SKM-1 treated with dmso at 0.1 percent for 144 hours (cell line): Measurements from ENCODE around the gene FAM53B.
A peak's percentile ranks its signal among the peaks of the same experiment; 100 is the strongest.
"Not testable (repeated sequence)": the region's sequence is repeated elsewhere in the genome, so short reads cannot be mapped to it uniquely, and the experiment has no call there.

Experiments
- DNase-seq: peaks from one replicate; lab custom pipeline; 2025; ENCODE audit not compliant: unreplicated experiment; lab: John Stamatoyannopoulos, UW

Gene FAM53B

DNA sequence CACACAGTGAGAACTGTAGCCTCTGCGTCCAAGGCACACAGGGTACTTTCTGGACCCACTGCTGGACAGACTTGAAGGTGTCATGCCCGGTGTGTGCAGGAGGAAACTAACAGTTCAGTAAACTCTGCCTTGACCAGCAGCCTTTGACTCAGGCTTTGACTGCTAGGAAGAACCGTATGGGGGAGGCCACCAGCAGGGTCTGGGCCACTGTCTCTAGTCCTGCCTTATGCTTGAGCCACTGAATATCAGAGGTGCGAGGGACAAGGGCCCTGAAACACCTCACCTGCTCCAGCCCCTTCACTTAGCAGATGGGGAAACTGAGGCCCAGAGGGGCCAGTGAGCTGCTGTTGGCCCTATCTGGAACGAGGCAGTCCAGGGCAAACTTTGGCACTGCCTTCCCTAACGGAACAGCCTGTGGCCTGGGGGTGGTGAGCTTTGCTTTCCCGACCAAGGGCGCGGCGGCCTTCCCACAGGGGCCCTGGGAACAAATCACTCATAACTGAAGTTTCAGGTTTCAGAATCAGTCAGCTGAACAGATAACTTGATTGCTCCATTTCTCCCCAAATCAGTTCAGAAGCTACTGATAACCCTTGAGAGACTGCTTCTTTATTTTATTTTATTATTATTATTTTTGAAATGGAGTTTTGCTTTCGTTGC is 130.0 kb downstream of the FAM53B start:
- no peak for DNase-seq

DNA sequence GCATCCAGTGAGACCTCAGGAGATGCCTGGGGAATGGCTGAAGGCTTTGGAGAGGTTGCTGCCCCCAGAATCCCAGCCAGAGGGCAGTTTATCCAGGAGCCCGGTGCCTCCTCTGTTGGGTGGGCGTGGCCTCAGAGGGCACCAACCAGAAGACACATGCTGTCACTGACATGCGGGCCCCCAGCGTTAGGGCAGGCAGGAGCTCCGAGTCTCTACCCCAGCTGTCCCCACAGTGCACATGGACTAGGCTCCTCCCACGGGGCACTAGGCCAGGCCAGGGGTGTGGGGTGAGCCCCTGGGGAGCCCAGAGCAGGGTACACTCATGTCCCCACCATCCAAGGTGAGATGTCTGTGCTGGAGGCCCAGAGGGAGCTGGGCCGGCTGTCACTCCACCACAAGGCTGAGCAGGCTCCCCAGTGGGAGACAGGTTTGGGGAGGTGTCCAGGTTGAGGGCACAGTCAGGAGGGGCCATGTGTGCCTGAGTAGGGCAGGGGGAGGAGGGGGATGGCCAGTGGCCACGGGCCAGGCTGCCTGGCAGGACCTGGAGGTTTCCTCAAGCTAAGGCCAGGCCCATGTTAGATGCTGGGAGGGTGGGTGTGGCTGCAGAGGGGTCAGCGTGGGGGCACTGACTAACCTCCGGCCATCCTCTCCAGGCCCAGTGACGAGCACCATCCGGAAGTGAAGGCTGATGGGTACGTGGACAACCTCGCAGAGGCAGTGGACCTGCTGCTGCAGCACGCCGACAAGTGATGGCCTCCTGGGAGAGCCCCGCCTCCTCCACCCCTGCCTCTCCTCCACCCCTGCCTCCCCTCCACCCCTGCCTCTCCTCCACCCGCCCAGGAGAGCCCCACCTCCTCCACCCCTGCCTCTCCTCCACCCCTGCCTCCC is 131.3 kb downstream of the FAM53B start:
- no peak for DNase-seq

DNA sequence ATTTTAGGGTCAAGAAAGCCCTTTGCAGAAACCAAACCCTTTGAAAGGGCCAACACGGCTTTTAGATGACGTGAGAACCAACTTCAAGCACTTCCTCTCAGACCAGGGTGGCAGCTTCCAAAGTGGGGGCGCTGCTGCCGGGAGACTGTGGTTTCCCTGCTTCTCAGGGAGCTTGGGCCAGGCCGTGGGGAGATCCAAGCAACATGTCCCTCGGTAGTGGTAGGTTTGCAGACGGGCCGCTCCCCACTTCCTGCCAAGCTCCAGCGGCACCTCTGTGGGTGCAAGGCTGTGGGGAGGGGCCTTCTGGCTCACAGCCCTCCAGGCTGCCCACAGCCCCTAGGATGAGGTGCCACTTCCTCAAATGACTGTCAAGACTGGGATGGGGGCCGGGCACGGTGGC is 132.4 kb downstream of the FAM53B start:
- peak; percentile 70 for DNase-seq

DNA sequence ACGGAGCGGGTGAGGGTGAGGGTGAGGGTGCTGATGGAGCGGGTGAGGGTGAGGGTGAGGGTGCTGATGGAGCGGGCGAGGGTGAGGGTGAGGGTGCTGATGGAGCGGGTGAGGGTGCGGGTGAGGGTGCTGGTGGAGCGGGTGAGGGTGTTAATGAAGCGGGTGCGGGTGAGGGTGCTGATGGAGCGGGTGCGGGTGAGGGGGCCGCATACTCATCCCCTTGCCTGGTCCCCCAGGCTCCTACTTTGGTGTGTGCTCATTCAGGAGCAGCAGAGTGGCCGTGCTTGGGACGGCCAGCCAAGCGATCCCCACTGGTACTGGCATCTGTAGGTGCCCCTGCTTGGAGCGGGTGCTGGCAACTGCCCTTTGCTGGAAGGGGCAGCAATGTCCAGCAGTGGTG is 133.3 kb downstream of the FAM53B start:
- DNase-seq = not testable (repeated sequence)

DNA sequence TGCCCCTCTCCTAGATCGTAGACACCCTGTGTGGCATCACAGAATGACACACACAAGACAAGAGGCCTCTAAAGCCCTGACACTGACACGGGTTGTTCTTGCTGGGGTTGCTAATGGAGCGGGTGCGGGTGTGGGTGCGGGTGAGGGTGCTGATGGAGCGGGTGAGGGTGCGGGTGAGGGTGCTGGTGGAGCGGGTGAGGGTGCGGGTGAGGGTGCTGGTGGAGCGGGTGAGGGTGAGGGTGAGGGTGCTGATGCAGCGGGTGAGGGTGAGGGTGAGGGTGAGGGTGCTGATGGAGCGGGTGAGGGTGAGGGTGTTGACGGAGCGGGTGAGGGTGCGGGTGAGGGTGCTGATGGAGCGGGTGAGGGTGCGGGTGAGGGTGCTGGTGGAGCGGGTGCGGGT is 134.0 kb downstream of the FAM53B start:
- DNase-seq = not testable (repeated sequence)

DNA sequence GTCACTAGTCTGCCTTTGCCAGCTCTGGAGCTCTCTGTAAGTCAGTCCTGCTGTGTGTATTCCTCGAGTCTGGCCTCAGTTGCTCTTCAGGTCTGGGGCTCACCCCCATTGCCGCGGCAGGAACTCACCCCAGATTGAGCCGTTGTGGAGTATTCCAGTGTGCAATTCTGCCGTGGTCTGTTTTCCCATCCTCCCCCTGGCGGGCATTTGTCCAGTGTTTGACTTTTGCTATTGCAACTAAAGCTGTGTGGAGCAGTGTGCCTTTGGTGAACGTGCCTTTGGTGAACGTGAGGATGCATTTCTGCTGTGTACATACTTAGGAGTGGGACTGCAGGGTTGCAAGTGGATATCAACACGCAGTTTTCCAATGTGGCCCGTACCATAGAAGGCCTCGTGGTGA is 134.5 kb downstream of the FAM53B start:
- no peak for DNase-seq

DNA sequence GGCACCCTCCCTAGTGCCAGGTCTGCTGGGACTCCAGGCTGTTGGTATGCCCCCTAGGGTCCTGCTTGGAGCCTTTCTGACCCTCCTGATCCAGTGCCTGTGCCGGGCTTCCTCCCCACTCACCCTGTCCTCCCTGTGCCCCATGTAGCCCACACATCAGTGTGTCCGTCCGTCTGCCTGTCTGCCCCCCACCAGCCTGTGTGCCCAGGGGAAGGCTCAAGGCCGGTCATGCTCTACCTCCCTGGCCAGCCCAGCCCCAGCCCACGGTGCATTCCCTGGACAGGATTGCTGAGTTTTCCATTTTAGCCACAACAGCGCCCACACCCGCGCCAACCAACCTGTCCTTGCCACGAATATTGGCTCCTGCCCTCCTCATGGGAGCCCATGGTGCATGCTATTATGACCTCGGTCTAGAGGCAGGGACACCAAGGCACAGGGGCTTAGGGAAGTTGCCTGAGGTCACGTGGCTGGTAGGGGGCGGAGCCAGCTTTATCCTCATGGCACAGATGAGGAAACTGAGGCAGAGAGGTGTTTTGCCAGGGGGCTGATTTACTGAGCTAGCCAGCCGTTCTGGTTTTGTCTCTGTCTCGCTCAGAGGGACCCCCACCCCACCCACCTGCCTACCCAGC is 136.0 kb downstream of the FAM53B start:
- DNase-seq = no peak

DNA sequence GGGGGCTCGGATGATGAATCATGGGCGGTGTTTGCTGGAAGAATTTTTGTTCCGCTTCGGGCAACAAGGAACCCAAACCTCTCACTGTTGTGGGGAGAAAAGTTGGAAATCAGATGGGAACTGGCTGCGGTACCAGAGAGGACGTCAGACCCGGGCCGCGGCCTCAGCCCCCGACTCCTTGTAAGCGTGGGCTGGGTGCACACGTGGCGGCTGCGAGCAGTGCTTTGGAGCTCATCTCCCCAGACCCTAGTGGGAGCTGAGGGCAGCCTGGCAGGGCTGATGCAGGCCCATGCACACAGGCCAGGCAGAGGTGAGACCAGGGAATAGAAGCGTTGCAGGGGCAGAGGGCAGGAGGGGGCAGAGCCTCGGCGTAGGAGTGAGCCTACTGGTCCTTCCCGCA is 136.5 kb downstream of the FAM53B start:
- DNase-seq = no peak

DNA sequence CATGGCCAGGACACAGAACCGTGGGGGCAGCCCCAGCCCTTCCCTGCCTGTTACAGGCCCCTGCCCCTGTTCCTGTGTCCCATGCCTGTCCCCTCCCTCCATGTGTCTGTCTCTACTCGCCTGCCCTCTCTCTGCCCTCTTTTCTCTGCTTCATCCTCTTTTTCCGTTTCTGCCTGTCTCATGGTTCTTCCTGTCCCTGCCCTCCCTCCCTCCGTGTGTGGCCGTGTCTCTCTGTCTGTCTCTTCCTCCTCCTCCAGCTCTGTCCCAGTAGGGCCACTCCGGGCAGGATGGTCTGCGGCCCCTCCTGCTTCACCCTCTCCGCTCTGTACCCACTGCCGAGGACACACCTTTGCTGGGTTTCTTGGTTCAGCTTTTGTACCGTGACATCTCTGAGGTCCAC is 137.4 kb downstream of the FAM53B start:
- peak; percentile 8 for DNase-seq

DNA sequence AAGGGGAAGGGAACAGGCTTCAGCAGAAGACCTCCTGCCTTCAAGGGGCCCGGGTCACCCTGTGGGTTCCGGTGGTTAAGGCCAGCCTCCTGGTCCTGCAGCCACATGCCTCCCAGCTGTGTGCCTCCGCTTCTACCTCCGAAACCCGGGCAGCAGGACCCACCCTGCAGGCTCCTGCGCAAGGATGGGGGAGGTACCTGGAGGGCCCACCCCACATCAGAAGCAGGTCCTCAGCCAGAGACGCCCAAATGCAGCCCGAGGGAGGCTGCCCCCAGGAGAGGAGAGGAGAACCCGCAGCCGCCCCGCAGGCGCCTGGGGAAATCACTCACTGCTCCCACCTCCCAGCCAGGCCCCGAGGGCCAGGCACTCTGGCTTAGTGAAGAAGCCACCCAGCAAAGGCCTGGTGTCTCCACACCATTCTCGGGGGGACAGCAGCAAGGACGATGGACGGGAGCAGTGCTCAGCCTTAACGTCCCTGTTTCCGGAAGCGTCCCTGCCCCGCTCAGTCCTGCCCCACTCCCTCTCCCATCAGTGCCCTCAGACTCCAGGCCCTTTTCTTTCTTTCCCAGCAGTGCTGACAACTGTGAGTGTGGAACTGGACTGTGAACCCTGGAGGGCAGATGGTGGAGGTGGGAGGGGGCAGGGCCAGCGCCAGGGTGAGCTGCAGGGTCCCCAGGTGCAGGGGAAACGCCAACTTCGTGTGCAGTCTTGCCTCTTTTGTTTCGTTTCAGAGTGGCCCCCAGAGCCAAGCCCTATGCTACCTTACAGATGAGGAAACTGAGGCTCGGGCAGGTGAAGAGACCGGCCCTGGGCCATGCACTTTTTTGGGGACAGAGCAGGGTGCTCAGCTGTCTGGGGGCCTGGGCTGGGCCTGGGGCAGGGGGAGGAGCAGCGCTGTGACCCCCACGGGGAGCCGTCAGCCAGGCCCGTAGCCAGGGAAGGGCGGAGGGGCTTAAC is 138.0 kb downstream of the FAM53B start:
- DNase-seq = no peak

DNA sequence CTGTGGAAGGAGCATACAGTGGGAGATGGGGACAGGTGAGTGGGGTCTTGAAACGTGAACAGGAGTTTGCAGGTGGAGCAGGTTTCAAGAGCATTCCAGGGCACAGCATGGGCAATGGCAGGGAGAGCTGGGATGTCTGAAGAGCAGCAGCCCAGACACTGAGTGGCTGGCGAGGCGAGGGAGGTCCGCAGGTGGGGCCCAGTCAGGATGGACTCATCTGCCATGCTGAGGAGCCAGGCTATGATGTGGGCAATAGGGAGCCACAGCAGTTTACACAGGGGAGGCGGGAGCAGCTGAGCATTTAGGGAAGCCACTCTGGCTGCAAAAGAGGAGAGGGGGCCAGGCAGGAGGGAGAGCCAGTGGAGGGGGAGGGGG is 138.7 kb downstream of the FAM53B start:
- no peak for DNase-seq

DNA sequence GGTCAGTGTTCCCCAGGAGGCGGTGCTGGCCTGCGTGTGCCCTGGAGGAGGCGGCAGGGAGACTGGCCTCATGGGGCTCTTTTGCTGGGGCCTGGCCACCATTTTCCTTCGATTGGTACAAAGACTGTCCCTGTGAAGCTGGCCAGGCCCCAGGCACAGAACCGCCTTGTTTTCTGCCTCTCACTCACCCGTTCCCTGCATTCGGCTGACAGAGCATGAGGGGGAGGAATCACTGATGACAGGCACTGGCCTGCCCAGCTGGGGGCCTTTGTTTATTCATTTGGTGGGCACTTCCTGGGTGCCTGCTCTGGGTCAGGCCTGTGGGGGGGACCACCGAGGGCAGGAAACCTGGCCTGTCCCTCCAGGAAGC is 139.2 kb downstream of the FAM53B start:
- DNase-seq = no peak

DNA sequence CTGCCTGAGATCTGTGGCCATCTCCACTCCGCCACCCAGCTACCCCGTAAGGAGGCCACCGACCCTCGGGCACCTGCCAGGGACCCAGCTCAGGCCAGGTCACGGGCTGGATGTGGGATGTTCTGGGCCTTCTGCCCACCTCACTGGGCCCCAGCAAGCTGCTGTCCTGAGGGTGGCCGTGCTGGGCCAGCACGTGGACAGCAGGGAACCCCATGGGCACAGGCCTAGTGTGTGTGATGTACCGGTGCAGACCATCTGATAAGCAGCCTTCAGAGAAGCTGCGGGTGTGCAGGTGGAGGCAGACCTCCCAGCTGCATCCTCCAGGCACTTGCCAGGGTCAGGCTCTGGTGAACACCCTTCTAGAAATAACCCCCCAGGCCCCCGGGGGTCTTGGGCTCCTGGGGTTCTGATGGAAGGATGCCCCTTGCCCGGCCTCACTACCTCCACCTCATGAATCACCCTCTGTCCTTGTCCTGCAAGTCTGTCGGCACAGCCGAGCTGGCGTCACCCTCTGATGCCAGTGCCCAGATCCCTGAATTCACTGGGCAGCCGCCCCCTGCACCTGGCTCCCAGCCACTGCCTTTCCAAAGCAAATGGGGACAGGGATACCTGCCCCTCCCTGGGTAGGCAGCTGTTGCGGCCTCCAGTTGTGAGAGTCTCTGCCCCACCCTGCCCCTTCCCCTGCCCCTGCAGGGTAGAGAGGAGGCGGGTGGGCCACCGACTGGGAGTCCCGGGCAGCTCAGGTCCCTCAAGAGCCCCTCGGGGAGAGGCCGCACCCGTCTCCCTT is 139.8 kb downstream of the FAM53B start:
- no peak for DNase-seq

DNA sequence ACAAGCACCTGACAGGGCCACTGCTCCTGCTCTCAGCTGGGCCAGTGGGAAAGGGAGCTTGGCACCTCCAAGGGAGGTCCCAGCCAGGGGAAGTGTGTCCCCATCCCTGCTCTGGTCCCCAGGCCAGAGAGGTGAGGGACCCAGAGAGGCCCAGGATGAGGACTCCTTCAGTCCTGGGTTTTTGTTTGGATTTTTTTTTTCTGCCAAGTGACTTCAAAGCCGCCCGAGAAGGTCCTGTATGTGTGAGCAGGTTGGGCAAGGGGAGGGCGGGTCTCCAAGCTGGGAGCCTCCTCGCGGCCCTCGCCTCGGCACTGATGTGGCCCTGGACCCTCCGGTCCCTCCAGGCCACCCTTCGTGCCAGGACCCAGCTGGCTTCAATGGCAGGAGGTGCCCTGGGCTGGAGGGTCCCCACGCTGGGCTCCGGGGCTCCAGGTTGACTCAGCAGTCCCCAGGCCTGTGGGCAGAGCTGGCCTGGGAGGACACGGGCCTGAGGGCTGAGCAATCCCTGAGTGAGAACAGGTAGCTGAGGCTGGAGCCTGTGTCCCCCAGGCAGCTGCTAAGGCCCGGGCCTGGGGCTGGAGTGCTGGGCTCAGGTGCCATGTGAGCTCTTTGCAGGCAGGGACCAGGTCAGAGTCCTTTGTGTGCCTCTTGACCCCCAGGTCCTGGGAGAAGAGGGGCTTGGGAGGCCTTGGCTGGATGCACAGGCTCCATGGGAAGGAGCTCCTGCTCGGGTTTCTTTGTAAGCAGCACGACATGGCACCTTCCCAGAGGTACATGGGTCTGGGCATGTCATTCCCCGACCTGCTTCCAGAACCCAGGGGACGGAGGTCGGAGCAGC is 140.6 kb downstream of the FAM53B start:
- no peak for DNase-seq

DNA sequence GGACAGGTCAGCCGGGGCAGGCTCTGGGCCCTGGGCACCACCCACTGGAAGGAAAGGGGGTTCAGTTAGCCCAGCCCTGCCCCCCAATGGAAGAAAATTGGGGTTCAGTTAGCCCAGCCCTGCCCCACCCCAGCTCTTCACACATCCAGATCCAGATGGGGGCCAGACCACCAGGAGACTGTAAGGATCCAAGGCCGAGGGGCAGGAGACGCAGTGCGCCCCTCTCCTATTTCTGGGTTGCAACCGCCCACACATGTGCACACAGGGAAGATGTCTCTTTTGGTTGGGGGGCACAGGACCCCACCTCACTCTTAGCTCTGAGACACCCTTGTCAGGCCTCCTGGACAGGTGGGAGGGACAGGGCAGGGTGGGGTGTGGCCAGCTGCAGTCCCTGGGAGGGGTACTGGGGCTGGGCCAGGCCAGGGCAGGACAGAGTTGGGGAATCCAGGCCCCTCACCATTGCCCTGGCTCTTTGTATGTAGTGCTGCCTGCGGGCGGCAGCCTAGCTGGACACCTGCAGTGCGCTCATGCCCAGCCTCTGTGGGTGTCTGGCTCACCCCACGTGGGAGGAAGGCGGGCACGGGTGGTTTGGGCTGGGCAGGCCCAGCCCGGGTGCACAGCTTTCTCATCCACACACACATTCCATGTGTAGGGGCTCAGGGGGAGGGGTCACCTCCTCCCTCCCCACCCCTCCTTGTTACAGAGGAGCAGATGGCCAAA is 141.4 kb downstream of the FAM53B start:
- no peak for DNase-seq

DNA sequence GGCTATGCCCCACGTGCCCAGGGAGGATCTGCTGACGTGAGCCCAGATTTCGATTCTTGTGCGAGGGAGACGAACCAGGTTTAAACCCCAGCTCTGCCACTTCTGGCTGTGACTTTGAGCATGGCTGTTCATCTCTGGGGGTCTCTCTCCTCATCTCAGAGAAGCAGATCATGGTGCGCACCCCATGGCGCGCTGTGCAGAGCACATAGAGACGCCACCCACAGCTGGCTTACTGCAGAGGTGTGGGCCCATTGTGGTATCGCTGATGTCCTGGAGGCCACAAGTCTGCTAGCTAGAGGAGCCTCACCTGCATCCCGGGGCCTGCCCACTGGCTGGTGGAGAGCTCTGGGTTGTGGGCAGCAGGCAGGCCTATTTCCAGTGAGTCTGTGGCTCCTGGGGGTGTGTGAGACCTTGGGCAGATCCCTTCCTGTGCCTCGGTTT is 142.0 kb downstream of the FAM53B start:
- DNase-seq = no peak

DNA sequence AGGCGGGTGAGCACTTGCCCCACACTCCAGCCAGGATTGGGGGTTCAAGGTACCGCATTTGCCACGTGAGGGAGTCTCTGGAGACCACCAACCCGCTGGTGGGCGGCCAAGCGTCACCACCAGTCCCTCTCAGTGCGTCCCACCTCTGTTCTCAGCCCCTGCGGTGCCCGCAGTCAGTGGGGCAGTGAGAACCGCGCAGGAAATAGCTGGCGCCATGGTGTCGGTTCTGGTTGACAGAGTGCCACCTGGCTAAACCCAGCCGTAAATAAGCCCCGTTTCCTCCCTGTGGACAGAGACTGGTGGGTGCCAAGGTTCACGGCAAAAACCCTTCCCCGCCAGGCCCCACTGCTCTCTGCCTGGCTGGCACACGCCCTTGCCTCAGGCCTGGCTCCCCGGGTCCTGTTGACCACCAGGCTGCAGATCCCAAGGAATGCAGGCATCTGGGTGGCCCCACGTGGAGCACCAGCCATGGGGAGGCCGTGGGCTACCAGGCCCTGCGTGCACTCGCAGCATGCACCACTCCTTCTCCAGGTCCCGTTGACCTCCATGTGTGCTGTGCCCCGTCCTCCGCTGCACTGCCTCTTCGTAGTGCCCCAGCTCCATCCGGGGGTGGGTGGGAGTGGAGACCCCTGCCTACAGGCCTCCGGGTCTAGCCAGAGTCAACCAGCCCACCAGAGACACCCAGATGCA is 142.6 kb downstream of the FAM53B start:
- no peak for DNase-seq

DNA sequence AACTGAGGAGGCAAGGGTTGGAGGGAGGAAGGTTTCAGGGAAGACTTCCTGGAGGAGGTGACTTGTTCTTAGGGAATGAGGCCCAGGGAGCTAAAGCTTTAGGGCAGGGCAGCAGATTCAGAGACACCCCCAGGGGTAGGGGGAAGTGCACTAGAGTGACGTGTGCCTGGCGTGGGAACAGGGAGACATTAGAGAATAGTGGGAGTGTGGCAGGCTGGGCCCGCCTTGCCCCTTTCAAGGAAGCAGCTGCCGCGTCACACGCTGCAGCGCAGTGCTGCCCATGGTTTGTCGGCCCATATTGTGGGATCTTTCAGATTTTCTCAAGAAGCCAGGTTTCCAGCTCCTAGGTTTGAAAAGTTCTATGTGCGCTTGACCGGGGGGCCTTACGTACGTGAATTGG is 143.2 kb downstream of the FAM53B start:
- no peak for DNase-seq
